Dermis microvascular lymphatic vessel endothelial cell (primary cell): Measurements from ENCODE around the gene SLC26A4. TPM values are rescaled to one million over a fixed set of nuclear protein-coding genes. Genes with fewer than 3 reads are reported as not detected.

Source experiments
- DNase-seq, 2 donors: peaks; one replicate each; pipeline versions ENCODE4 v3.0.0 to v3.0.0-alpha.2; 2010; ENCODE audit warnings: low read depth in 2 of 2
- total RNA-seq: library from RNA; depleted of rRNA; stranded (reverse); fragments of >200 nt; gene quantifications from 2 replicates; pipeline ENCODE4 v1.2.1, GENCODE V29; 2014

Gene SLC26A4
- total RNA-seq, 1 donor from 2014 or later = 18.2 TPM

DNA sequence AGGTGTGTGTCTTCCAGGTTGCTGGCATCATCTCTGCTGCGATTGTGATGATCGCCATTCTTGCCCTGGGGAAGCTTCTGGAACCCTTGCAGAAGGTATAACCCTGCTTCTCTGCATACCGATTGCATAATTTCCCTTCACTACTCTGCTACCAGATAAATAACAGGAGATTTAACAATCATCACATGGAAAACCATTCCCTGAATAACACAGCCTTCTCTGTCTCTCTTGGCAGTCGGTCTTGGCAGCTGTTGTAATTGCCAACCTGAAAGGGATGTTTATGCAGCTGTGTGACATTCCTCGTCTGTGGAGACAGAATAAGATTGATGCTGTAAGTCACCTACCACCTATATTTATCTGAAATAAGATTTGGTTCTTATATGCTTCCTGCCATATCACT, 33.8 kb downstream of the SLC26A4 start:
- peak; percentile 89 to 96 for DNase-seq

DNA sequence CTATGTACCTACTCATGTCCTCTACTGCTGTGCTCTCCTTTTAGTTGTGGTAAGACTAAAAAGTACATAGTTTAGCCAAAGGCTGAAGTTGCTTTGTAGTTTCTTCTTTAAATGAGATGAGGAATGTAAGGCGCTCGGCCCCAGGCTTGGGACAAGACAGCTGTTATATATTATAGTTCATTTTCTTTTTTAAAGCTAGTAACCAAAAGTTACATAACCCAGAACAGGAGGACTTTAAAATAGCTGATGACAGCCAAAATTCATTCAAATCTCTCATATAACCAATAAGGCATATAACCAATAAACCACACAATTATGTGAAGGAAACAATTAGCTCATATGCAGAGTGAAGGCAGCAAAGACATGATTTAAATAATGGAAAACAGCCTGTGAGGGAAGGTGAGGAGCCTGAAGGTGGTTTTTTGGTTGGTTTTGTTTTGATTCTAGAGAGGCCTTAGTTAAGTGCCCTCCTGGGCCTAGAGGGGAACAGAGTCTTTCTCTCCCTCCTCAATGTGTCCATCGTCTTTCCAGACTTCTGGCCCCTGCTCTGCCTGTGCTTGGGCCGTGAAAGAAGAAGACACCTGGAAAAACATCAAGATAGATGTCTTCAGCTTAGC, 35.8 kb downstream of the SLC26A4 start:
- no peak for DNase-seq

DNA sequence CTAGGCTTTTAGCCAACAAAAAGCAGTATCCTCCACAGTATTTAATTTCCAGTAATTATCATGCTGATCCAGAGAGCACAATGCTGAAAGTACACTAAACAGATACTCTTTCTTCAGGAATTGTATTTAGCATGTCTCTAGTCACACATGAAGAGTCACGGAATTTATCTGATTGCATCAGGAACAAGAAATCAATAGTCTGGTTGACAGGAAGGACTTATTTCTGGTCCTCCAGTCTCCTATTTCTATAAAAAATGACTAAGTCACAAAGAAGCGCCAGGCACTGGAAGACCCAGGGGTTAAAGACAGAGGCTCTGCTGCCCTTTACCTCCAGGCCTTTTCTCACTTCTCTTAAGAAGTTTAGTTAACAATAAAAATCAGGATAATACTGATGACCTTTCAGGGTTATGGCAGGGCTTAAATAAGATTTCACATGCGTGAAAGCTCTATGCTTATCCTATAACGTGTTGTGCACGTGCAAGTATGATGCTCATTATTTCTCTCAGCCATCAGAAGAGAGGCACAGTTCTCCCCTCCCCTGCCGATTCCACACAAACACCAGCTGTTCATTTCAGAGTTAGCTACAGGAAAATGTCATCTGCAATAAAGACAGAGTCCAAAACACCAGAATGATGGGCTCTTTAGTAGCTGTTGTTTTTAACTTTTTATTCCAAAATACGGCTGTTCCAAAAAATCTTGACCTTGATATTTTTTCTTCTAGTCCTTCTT, 36.9 kb downstream of the SLC26A4 start:
- DNase-seq = no peak

DNA sequence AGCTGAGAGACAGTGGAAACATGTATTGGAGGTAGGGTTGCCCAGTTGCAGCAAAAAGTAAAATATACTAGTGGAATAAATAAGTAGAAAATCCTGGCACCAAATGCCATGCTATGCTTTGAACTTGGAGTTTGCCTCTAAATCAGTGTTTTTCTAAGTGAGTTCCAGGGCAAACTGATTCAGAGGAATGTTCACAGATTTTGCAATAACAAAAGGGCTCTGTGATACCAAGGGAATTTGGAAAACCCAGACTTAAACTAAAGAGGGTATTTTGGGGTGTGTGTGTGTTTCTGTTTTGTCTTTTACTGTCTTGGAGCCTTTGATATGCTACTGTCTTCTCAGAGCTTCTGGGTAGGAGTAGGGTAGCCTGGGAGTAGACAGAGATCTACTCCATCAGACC, 39.9 kb downstream of the SLC26A4 start:
- no peak for DNase-seq

DNA sequence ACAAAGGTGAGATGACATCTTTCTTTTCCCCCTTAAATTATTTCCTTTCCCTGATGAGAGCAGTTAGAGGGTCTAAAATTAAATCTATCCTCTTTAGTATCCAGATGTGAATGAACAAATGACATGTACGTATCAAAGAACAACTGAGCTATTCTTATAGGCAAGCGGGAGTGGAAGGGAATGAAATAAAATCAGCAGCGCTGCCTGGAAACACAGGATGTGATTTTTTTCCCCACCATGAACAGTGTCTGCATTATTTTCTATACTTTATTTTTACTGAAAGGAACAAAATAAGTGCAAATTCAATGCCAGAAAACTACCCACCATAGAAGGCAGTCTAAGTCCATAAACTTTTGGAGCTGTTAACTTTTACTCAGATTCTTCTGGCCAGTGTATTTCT, 40.6 kb downstream of the SLC26A4 start:
- DNase-seq = peak in 1 of 2 donors; percentile 62

DNA sequence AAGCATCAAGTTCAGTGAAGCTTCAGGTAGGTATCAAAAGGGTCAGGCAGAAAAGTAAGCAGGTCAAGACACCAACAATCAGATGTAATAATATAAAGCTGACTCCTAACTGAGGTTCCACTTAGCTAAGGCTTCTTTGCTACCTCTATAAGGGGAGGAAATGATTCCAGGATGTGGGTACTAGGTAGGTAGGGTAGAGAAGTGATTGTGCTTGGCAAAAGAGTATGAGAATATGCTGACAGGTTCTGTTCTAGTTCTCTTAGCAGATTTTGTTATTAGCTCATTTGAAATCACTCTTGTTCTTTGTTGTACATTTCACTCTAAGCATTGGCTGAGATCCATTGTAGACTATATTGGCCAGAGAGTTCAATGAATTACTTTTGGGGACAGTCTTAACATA, 42.6 kb downstream of the SLC26A4 start:
- DNase-seq = no peak

DNA sequence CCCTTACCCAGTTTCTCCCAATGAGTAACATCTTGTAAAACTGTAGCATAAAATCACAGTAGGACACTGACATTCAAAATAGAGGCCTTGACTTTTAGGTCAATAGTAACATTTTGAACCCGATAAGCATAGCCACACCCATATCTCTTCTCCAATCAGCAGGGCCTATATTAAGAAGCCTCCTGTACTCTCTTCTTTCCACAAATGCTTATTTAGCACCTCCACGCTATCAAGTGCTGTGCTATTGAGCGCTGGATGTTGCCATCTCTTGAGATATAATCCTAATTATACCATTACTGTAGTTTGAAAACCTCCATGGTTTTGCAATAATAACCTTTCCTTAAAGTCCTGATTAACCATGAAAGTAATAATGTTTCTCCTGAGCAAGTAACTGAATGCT, 43.2 kb downstream of the SLC26A4 start:
- DNase-seq = no peak

DNA sequence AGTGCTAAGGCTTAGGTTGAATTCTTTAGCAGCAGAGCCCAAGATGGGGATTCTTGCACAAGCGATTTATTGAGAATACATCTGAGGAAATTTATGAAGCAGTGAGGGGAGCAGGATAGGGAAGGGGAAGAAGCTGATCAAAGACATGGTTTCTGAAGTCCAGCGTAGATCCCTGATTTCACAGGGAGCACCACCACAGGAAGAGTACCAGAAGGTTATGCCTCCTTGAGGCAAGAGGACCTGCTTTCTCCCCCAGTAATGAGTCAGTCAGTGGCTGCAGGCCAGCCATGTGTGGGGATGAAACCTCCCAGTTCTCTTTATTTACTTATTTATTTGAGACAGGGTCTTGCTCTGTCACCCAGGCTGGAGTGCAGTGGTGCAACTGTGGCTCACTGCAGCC, 48.3 kb downstream of the SLC26A4 start:
- no peak for DNase-seq

DNA sequence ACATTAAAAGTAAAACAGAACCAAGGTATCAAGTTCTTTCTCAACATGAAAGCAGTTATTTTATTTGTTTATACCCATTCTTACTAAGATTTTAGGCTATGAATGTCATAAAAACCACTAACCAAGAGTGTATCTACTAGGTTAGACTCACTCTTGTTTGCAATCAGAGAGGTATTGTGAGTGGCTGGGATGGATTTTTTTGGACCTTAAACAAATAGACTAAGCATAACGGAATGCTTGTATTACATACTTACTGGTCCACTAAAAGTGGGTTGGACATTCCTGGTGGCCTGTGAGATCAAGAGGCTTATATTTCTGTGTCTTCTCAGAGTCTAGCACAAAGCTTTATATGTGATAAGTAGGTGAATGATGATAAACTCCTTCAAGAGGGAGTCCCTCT, 50.7 kb downstream of the SLC26A4 start:
- DNase-seq = no peak

DNA sequence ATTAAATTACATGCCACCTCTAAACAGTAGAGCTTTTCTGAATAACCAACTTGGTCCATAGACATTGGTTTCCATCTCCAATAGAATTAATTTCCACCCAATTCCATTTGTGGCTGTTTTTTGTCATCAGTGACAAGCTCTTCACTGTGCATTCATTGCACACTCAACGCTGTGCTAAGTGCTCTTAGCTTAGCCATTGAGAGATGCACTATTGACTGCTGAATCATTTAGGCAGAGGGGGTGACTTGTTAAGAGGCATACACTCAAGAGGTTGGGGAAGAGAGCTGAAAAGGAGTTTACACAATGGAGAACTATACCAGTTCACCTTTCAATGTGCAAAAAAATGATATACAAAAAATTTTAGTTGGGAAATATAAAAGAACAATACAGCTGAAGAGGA, 51.4 kb downstream of the SLC26A4 start:
- no peak for DNase-seq

DNA sequence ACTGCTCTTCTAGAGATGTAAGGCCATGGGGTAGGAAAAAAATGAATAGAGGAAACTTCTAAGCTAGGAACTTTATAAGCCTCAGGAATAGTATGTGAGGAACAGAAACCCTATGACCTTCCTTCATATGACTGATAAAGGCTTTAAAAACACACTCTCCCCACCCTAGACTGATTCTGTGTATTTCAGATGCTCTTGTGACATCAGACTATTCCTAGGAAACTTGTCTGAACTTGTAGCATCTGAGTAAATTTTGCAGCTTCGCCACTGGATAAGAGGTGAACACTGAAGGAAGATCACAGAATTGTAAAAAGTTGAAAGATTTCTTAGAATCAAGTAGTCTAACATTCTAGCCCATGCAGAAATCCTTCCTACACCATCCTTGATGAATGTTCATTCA, 52.3 kb downstream of the SLC26A4 start:
- no peak for DNase-seq

DNA sequence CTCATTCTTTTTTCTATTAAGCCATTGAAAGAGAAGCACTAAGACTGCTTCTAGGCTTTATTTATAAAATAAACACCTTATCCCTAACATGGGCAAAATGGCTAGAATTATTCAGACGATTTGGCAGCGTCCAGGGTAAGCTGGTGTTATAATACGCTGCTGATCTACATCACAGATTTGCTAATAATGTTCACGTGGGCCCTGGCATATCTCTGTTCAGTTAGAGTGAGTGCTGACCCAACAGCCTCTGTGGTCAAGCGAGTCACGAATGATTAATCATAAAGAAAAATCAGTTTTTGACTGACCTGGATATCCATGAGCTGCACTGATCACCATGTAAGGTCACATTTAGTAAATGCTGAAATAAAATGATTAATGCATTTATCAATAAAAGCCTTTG, 54.9 kb downstream of the SLC26A4 start:
- no peak for DNase-seq

DNA sequence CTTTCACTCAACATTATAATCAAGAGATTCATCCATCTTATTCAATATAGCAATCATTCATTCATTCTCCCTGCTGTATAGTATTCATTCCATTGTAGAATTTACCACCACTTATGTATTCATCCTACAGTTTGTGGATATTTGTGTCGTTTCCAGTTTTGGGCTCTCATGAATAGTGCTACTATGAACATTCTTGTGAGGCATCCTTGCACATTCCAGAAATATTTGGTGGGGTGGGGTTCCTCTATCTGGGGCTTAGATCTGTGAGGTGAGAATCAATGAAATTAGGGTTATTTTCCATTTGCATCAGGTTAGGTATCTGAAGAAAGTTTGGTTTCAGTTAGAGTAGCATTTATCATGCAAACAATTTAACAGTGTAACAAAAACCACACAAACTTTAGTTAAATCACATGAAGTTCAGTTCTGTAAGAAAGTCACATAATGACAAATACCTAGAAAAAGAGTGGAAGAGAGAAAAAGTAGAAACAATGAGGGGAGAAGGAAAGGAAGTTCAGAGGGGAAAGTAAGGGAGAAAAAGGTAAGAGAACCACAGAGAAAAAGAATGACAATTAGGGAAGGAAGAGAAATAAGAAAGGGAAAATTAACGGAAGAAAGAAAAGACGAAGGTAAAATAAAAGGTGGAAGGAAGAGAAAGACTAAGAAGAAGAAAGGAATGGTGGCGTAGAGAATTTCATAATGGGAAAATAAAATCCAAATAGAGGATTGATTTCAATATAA, 58.0 kb downstream of the SLC26A4 start:
- DNase-seq = no peak

DNA sequence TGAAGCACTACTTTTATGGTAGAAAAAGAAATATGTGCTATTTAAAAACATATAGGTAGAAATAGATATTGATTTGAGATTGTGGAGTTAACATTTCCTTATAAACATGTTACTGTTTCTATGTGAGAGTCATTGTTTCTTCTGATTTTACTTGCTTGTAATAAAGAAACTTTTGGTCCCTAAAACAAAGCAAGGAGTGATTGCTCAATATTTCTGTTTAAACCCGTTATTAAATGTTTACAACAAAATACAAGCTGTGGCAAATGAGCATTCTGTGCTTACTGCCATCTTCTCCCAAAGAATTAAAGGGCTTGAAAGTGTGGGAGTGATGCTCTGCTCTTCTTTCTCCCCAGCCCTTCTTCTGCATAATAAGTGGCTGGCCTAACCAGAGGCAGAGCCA, 60.7 kb downstream of the SLC26A4 start:
- no peak for DNase-seq

DNA sequence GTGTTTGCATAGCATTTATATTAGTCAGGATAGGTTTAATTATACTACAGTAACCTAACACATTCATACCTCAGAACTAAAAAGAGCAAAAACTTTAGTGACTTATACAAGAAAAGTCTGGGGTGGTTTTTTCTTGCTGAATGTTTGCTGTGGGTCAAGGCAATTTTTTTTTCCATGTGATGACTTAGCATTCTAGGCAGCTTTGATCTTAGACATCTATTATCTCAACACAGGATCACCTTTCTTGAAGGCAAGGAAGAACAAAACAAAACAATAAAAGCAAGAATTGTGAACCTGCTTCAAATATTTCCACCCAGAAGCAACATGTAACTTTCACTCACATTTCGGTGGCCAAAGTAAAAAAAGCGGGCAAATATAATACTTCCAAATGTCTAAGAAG, 62.6 kb downstream of the SLC26A4 start:
- no peak for DNase-seq

DNA sequence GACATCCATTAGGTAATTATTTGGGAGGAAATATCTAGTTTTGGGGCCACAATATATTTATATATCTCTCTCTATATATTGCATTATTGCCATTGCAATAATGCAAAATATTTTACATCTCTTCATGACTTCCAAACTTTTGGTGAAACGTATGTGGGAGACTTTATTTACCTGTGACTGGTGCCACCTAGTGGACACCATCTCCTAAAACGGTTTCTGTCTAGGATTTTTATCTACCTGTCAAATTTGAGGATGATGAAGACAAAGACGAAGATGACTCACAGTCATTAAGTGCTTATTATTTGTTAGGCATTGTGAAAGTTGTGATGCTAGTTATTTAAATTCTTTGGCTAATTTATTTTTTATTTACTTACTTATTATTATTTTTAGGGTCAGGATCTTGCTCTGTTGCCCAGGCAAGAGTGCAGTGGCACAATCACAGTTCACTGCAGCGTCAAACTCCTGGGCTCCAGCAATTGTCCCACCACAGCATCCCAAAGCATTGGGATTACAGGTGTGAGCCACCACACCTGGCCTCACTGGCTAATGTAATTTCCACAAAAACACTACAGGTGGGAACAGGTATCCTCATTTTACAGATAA, 64.6 kb downstream of the SLC26A4 start:
- peak; percentile 70 to 78 for DNase-seq

DNA sequence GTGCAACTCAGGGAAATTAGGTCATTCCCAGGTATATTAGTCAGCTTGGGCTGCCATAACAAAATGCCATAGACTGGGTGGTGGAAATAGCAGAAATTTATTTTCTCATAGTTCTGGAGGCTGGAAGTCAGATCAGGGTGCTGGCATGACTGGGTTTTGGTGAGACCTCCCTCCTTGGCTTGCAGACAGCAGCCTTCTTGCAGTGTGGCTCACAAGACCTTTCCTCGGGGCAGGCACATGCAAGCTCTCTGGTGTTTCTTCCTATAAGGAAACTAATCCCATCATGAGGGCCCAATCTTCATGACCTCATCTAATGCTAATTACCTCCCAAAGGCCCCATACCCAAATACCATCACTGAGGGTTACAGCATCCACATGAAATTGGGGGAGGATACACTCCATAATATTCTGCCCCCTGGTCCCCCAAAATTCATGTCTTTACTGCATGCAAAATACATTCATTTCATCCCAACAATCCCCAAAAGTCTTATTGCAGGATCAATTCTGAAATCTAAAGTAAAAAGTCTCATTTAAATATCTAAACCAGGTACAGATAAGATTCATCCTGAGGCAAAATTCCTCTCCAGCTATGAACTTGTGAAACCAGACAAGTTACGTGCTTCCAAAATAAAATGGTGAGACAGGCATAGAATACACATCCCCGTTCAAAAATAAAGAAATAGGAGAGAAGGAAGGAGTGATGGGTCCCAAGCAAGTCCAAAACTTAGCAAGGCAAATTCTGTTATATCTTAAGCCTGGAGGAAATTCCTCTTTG, 65.9 kb downstream of the SLC26A4 start:
- DNase-seq = no peak

DNA sequence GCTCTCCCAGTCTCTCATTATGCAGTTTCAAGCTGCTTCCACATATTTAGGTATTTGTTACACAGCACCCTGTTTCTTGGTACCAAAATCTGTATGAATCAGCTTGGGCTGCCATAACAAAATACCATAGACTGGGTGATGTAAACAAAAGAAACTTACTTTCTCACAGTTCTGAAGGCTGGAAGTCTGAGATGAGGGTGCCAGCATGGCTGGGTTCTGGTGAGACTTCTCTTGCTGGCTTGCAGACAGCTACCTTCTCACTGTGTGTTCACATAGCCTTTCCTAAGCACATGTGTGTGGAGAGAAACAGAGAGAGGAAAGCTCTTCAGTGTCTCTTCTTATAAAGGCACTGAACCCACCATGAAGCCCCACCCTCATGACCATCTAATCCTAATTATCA, 67.6 kb downstream of the SLC26A4 start:
- DNase-seq = no peak

DNA sequence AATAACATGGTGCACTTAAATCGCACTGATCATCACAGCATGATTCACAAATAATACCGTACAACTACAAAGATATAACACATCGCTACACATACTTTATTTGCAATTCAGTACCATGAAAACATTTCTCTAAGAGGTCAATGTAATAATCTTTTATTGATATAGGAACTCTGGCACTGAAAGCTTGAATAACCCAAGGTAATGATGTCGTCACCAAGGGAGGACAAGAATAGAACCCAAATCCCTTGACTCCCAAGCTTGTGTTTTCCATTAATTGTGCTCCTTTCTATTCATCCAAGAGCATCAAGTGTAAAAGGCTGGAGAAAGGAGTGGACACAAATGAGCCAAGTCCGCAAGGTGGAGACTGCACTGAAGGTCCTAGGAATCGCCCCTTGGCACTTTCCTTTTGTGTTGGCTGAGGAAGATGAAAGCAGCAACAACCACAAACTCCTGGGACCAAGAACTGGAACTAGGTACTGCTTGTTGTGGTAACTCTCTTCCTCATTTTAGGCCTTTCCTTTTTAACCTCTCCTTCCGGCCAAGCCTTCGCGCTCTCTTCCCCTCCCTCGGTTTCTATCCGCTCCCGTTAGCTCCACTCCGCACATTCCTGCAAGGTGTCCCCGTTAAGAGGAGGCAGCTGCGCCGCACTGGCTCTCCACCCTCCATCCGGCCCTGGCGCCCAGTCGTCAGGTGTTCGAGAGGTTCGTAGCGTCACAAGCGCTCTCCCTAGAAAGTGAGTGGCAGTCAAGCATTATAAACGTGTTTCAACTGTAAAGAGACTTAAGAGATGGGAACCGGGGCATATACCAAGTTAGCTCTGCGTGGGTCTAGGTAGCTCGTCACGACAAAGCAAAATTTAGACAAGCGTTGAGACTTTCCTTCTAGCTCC, 82.3 kb downstream of the SLC26A4 start:
- no peak for DNase-seq

DNA sequence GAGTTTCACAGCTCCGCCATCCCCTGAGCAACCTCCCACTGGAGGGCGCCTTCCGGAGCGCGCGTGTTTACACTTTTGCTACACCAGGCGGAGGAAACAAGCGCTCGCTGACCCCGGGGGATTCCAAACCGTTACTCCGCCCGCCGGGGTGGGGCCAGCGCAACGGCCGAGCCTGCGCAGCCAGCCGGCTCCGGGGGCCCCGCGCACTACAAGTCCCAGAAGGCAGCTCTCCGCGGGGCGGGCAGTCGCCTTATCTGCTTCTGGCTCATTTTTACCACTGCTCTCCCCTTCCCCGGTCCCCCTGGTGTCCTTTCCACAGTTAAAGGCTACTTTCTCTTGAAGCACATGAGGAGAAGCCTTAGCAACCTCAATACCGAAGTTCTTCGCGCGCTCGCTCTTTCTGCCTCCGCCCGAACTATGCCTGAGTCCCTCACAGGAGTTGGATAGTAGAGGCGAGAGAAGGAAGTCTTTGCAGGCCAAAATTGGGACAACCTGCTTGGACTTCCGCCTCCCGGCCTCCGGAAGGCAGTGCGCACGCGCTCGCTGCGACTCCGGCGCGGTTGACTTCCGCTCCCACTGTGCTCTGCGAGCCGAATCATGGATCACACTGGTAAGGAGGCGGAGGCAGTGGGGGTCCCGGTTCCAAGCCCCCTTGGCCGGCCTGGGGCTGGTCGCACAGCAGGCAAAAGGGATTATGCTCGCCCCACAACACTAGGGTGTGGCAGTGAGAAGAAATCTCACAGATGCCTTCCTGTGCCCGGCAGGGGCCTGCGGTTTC, 83.1 kb downstream of the SLC26A4 start, which contains the start of gene CBLL1:
Gene CBLL1, plus strand, starts transcription at position 576 of the 778 bp plus-strand sequence. Its CDS starts 22 bp downstream, at position 598.
- DNase-seq = peak; percentile 89 to 97
